ENCODE results near the gene MYADML2. TPM values are rescaled to one million over a fixed set of nuclear protein-coding genes. Genes with fewer than 3 reads are reported as not detected.
"Not testable (repeated sequence)": the region's sequence is repeated elsewhere in the genome, so short reads cannot be mapped to it uniquely, and the experiment has no call there.

Gene MYADML2, protein sequence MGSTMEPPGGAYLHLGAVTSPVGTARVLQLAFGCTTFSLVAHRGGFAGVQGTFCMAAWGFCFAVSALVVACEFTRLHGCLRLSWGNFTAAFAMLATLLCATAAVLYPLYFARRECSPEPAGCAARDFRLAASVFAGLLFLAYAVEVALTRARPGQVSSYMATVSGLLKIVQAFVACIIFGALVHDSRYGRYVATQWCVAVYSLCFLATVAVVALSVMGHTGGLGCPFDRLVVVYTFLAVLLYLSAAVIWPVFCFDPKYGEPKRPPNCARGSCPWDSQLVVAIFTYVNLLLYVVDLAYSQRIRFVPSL
- polyA plus RNA-seq (2013, experiment 1 of 2; ENCODE audit: insufficient read length) = 0.11 TPM
- polyA plus RNA-seq (2013, experiment 2 of 2; ENCODE audit: insufficient read length) = 1.3 TPM

GRCh38 chr17:81947189-81947588, at the start of gene MYADML2:
TSS of gene MYADML2 (minus strand) at chr17:81947233. CDS start at chr17:81941741, 5,492 bp downstream.
- DNase-seq = no peak

GRCh38 chr17:81996232-81996756, 49.3 kb upstream of the MYADML2 start:
- DNase-seq = no peak

DNA sequence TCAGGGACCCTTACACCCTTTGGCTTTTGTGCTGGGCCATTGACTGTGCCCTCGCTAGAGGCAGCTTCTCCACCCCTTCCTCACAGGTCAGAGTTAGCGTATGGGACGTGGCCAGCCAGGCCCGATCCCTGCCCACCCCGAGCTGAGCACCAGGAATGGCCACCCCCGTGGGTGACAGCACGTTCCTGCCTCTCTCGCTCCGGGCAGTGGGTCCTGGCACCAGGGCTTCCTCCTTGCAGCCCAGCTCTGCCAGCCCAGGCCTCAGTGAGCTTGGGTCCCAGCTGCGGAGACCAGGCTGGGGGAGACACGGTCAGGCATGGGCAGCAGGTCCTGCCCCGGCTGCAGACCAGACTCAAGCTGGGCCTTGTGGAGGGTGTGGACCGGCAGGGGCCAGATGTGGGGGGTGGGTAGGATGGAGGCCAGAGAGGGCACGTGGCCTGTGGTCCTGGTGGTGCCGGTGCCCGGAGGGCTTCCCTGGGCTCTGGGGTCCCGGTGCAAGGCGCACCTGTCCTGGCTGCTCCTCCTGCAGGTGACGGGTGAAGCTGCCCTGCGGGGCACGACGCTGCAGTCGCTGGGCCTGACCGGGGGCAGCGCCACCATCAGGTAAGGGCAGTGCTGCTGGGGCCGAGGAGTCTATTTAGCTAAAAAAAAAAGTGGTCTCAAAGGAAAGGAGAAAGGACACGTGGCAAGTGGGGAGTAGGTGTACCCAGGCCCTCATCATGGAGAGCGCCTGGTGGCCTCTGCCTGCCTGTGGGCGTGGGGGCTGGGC, 48.6 kb upstream of the MYADML2 start:
- no peak for DNase-seq

DNA sequence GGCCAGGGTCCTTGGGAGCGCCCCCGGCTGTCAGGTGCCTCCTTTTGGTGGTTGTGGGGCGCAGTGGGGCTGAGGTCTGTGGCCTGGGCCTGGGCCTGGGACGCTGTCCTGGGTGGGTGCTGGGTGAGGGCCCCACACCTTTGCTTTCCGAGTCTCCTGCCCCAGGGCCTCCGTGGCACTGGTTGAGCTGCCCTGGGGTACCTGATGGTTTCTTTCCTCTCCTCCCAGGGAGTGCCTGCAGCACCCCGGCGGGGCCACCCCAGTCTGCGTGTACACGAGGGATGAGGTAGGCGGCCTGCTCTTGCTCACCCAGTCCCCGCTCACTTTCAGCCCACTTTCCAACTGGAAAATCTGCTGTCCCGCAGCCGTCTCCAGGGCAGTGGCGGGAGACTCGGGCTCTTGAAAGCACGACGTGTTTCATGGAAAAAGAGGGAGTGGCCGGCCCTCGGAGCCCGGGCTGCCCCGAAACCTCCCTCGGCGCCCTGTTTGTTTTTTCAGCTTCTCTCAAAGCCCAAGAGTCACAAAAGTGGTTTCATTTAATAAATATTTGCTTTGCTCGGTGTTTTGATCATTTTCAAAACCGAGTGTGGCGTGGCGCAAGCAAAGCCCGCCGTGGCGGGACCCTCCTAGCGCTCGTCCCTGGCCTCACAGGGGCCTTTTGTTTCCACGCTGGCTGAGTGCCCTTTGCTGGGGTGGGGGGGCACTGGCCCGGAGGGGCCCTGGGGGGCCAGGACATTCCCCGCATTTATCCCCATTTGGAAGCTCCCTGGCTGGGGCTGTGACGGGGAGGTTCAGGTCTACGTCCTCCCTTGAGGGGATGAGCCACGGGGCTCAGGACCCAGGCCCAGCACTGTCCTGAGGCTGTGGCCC, 47.8 kb upstream of the MYADML2 start:
- no peak for DNase-seq

- no peak for DNase-seq
These were observed 46.9 kb upstream of the MYADML2 start for GRCh38 chr17:81993729-81994592.

GRCh38 chr17:81992306-81993102, 45.5 kb upstream of the MYADML2 start:
- no peak for DNase-seq

- DNase-seq = peak; percentile 62
These were observed 44.8 kb upstream of the MYADML2 start for GRCh38 chr17:81991684-81992305.

GRCh38 chr17:81990836-81991683, 44.0 kb upstream of the MYADML2 start:
- DNase-seq = no peak

GRCh38 chr17:81987161-81987770, 40.2 kb upstream of the MYADML2 start:
- DNase-seq = no peak

- DNase-seq = no peak
These were observed 39.6 kb upstream of the MYADML2 start for GRCh38 chr17:81986606-81987005.

- no peak for DNase-seq
These were observed 37.9 kb upstream of the MYADML2 start for GRCh38 chr17:81984773-81985410.

DNA sequence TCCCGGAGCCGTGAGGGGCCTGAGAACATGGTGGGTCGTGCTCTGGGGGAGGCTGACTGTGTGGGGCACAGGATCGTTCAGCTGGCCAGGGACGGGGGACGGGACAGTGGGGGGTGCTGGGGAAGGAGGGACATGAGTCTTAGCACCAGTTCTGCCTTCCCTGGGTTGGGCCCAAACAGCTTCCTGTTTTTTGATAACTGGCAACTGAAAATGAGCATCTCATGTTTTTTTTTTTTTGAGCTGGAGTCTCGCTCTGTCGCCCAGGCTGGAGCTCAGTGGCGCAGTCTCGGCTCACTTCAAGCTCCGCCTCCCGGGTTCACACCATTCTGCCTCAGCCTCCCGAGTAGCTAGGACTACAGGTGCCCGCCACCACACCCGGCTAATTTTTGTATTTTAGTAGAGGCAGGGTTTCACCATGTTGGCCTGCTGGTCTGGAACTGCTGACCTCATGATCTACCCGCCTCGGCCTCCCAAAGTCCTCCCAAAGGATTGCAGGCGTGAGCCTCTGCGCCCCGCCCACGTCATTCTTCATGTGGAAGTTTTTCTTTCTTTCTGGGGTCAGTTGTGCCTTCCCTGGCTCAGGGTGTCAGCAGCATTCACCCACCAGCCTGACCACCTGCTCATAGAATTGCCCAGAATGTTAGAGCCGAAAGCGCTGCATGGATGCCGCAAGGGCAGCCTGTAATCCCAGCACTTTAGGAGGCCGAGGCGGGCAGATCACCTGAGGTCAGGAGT, 36.8 kb upstream of the MYADML2 start:
- DNase-seq = no peak

DNA sequence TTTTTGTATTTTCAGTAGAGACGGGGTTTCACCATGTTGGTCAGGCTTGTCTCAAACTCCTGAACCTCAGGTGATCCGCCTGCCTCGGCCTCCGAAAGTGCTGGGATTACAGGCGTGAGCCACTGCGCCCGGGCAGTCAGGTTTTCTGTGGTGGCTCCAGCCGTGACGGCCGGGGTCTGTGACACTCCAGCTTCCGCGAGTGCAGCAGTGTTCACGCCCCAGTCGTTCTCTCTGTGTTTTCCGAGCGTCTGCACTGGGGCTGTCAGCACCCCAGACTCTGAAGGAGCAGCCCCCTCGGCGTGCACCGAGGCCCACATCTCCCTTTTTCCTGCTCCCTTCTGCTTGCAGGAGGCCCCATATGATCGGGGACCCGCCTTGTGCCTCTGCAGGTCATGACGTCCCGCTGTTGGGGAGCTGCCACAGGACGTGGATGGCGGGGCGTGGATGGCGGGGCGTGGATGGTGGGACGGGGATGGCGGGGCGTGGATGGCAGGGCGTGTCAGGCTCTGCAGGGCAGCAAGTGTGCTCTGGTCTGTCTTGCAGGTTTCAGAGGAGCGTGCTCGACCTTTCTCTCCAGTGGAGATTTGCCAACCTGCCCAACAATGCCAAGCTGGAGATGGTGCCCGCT, 36.1 kb upstream of the MYADML2 start:
- no peak for DNase-seq

GRCh38 chr17:81981511-81981910, 34.5 kb upstream of the MYADML2 start:
- DNase-seq = not testable (repeated sequence)

- DNase-seq = no peak
These were observed 33.8 kb upstream of the MYADML2 start for GRCh38 chr17:81980707-81981343.

DNA sequence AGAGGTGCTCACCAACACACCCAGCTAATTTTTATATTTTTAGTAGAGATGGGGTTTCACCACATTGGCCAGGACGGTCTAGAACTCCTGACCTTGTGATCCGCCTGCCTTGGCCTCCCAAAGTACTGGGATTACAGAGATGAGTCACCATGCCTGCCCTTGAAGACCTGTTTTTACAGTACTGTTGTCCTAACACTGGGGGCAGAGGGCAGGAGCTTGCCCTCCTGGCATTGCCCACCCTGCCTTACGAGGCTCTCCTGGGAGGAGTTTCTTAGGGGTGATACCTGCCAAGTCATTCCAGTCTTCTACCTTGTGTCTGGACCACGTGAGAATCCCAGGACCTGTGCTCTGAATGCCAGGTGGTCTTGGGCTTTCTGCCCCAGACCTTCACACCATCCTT, 33.1 kb upstream of the MYADML2 start:
- no peak for DNase-seq
